Erythroblast (primary cell): ENCODE measurements around the gene TMEM43.

Experiments used
- DNase-seq, 2 experiments: peaks; one replicate each; lab custom pipeline; 2025; lab: John Stamatoyannopoulos, UW
- GATA1 ChIP-seq: IDR thresholded peaks from 2 replicates; pipeline ENCODE4 v1.6.1; 2011; ENCODE audit warnings: low read depth, mild to moderate bottlenecking, control low read depth, low read length, moderate library complexity
- POLR2A ChIP-seq: IDR thresholded peaks from 2 replicates; pipeline ENCODE4 v1.6.1; 2011; ENCODE audit warnings: mild to moderate bottlenecking, low read length

The TMEM43 gene

GRCh38 chr3:14127516-14128161 is 2.8 kb downstream of the TMEM43 start:
- no peak for DNase-seq
- no peak for TF ChIP-seq POLR2A
- TF ChIP-seq GATA1, result no peak

GRCh38 chr3:14128724-14129123 is 3.9 kb downstream of the TMEM43 start:
- TF ChIP-seq GATA1, result no peak
- TF ChIP-seq POLR2A, result no peak
- no peak for DNase-seq

GRCh38 chr3:14129296-14129695 is 4.4 kb downstream of the TMEM43 start:
- TF ChIP-seq POLR2A (no peak), GATA1 (no peak)
- DNase-seq, result no peak

GRCh38 chr3:14130230-14130629 is 5.4 kb downstream of the TMEM43 start:
- TF ChIP-seq GATA1 (no peak), POLR2A (no peak)
- DNase-seq, result no peak

GRCh38 chr3:14130707-14131106 is 5.9 kb downstream of the TMEM43 start:
- DNase-seq, result no peak
- TF ChIP-seq GATA1 (no peak), POLR2A (no peak)

GRCh38 chr3:14131134-14131533 is 6.3 kb downstream of the TMEM43 start:
- TF ChIP-seq GATA1 (no peak), POLR2A (no peak)
- no peak for DNase-seq

GRCh38 chr3:14132120-14132519 is 7.3 kb downstream of the TMEM43 start:
- no peak for DNase-seq
- TF ChIP-seq GATA1, result no peak
- TF ChIP-seq POLR2A, result no peak

GRCh38 chr3:14132689-14133088 is 7.8 kb downstream of the TMEM43 start:
- TF ChIP-seq POLR2A (no peak), GATA1 (no peak)
- no peak for DNase-seq

GRCh38 chr3:14133188-14133800 is 8.4 kb downstream of the TMEM43 start:
- no peak for TF ChIP-seq GATA1

GRCh38 chr3:14133876-14134275 is 9.0 kb downstream of the TMEM43 start:
- no peak for DNase-seq
- TF ChIP-seq POLR2A (no peak), GATA1 (no peak)

More at GRCh38 chr3:14133188-14133800, 8.4 kb downstream of the TMEM43 start:
- DNase-seq, result no peak

- DNase-seq, result no peak
- TF ChIP-seq POLR2A (peak; percentile 7), GATA1 (no peak)
Observed at GRCh38 chr3:14134291-14134690, 9.4 kb downstream of the TMEM43 start.

GRCh38 chr3:14135581-14135980 is 10.7 kb downstream of the TMEM43 start:
- DNase-seq, result no peak
- no peak for TF ChIP-seq GATA1
- TF ChIP-seq POLR2A, result no peak

- no peak for DNase-seq
Observed at GRCh38 chr3:14137004-14137403, 12.2 kb downstream of the TMEM43 start.

GRCh38 chr3:14137445-14137844 is 12.6 kb downstream of the TMEM43 start:
- TF ChIP-seq POLR2A, result no peak
- no peak for DNase-seq

More at GRCh38 chr3:14137004-14137403, 12.2 kb downstream of the TMEM43 start:
- TF ChIP-seq GATA1, result no peak
- TF ChIP-seq POLR2A, result no peak
